HepG2 (cell line): ENCODE data around the gene ULBP1.

Experiments used
- RBM22 ChIP-seq: fragments of 200-400 bp; formaldehyde crosslinking; optimal IDR thresholded peaks from 2 replicates; pipeline ENCODE3; 2017; ENCODE audit warnings: mild to moderate bottlenecking, low read length, moderate library complexity
- RFX5 ChIP-seq: IDR thresholded peaks from 2 replicates; pipeline ENCODE4 v1.6.1; 2011; ENCODE audit warnings: low read depth, low read length, improper control_type of control experiment
- SMC3 ChIP-seq: IDR thresholded peaks from 2 replicates; pipeline ENCODE4 v1.6.1; 2011; ENCODE audit warnings: low read length, improper control_type of control experiment
- SRF ChIP-seq: IDR thresholded peaks from 2 replicates; pipeline ENCODE4 v1.6.1; 2011; ENCODE audit warnings: mild to moderate bottlenecking, low read depth, low read length, moderate library complexity
- TAF1 ChIP-seq: sonication (generic); formaldehyde crosslinking; IDR thresholded peaks from 2 replicates; pipeline ENCODE4 v1.4.0; 2020; ENCODE audit warnings: missing genetic modification reagents
- ZNF780A ChIP-seq: sonication (generic); formaldehyde crosslinking; IDR thresholded peaks from 2 replicates; pipeline ENCODE4 v1.8.0; 2022; ENCODE audit warnings: mild to moderate bottlenecking, missing genetic modification reagents, moderate library complexity
- TF ChIP-seq, protein P1 (sequence below): sonication (generic); formaldehyde crosslinking; IDR thresholded peaks from 2 replicates; pipeline ENCODE4 v1.4.0; 2020; ENCODE audit warnings: missing genetic modification reagents
- TF ChIP-seq, protein P2 (sequence below): IDR thresholded peaks from 2 replicates; pipeline ENCODE4 v1.6.1; 2012; ENCODE audit warnings: inconsistent platforms

DNA sequence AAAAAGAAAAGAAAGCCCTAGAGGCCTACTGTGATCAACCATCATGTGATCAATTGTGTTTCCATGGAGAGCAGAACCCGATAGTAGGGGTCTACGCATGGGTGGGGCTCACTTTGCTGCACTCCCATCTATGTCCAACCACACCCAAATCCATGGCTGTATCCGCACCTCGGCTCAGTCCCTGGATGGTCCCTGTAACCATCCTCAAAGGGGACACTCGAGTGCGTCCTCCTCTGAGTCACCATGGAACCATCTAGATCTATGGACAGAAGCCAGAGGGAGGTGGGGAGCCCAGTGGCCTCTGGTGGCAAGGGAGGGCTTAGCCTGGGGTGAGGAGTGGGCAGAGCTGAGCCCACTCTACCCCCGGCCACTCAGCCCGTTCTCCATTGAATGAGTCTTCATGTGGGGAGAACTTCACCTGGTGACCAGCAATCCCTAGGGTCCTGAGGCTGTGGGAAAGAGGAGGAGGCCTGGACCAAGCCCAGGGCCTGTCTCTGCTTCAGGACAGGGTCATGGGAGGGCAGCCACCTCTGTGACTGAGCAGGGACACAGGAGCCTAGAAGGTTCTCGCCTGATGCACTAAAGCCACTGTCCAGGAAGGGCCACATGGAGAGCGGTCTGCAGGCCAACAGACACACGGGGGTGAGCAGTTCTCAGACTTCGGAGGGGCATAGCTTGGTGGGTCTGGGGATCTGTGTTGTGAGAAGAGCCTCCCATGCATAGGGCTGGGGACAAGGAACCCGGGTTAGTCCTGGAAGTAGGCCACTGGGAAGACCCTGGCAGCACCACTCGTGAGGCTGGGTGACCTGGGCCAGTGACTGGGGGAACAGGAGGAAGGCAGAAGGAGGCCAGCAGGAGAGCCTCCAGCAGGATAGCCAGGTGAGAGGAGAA is 42.3 kb downstream of the ULBP1 start:
- no peak for TF ChIP-seq SMC3
- no peak for TF ChIP-seq SRF
- TF ChIP-seq ZNF780A, result no peak
- TF ChIP-seq RFX5, result no peak
- TF ChIP-seq, protein P1, sequence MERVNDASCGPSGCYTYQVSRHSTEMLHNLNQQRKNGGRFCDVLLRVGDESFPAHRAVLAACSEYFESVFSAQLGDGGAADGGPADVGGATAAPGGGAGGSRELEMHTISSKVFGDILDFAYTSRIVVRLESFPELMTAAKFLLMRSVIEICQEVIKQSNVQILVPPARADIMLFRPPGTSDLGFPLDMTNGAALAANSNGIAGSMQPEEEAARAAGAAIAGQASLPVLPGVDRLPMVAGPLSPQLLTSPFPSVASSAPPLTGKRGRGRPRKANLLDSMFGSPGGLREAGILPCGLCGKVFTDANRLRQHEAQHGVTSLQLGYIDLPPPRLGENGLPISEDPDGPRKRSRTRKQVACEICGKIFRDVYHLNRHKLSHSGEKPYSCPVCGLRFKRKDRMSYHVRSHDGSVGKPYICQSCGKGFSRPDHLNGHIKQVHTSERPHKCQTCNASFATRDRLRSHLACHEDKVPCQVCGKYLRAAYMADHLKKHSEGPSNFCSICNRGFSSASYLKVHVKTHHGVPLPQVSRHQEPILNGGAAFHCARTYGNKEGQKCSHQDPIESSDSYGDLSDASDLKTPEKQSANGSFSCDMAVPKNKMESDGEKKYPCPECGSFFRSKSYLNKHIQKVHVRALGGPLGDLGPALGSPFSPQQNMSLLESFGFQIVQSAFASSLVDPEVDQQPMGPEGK (CRISPR knock-in tag), result no peak
- TF ChIP-seq, protein P2, sequence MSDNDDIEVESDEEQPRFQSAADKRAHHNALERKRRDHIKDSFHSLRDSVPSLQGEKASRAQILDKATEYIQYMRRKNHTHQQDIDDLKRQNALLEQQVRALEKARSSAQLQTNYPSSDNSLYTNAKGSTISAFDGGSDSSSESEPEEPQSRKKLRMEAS, result no peak
- TF ChIP-seq TAF1 (CRISPR knock-in tag), result no peak
- no peak for TF ChIP-seq RBM22
